IMR-90 (cell line): ENCODE data around the gene RASGRF2. TPM values are rescaled to one million over a fixed set of nuclear protein-coding genes. Genes with fewer than 3 reads are reported as not detected.

Source experiments
- ATAC-seq: fragments of 200-7000 bp; cut with Tn5 transposase; 2 replicates; pipeline ENCODE4 v1.9.1; 2020; ENCODE audit warnings: low read depth, mild to moderate bottlenecking, moderate library complexity
- BruUV-seq: library from RNA; stranded (reverse); fragments of 400-500 nt; replicated peaks from 2 replicates; lab custom pipeline; 2021; lab: Mats Ljungman, UMichigan
- CTCF ChIA-PET: fragments of 300-600 bp; formaldehyde crosslinking; extraction: SDS; loops from one replicate; lab custom pipeline; 2021; ENCODE audit warnings: antibody characterized with exemption; lab: Yijun Ruan, JAX
- POLR2A ChIA-PET: fragments of 300-600 bp; sonication (Branson Sonifier 250); formaldehyde crosslinking; loops from one replicate; lab custom pipeline; 2022; ENCODE audit warnings: antibody characterized with exemption; ENCODE audit not compliant: unreplicated experiment; lab: Charles Lee
- DNase-seq: peaks from one replicate; pipeline ENCODE4 v3.0.0; 2013
- H2AFZ ChIP-seq: replicated peaks from 2 replicates; pipeline ENCODE3; 2013; ENCODE audit warnings: low read length, mild to moderate bottlenecking; ENCODE audit not compliant: poor library complexity
- H2AK5ac ChIP-seq: 2 replicates; pipeline ENCODE4 v1.6.1; 2013; ENCODE audit warnings: low read depth, low read length, inconsistent platforms
- H2AK9ac ChIP-seq: replicated peaks from 2 replicates; pipeline ENCODE3; 2013; ENCODE audit warnings: mild to moderate bottlenecking, low read depth, low read length, moderate library complexity; ENCODE audit not compliant: poor library complexity
- H2BK120ac ChIP-seq: 2 replicates; pipeline ENCODE4 v1.6.1; 2013; ENCODE audit warnings: low read depth, low read length, inconsistent platforms
- H2BK15ac ChIP-seq: 3 replicates; pipeline ENCODE4 v1.6.1; 2013; ENCODE audit warnings: low read depth, low read length, inconsistent platforms
- H2BK20ac ChIP-seq: 2 replicates; pipeline ENCODE4 v1.6.1; 2013; ENCODE audit warnings: low read depth, mild to moderate bottlenecking, inconsistent platforms, low read length, moderate library complexity
- H2BK5ac ChIP-seq: 2 replicates; pipeline ENCODE4 v1.6.1; 2013; ENCODE audit warnings: mild to moderate bottlenecking, low read depth, low read length, inconsistent platforms; ENCODE audit not compliant: poor library complexity, severe bottlenecking
- H3K14ac ChIP-seq: replicated peaks from 2 replicates; pipeline ENCODE4 v1.6.1; 2013; ENCODE audit warnings: low read depth, low read length, inconsistent platforms
- H3K18ac ChIP-seq: 2 replicates; pipeline ENCODE4 v1.6.1; 2013; ENCODE audit warnings: low read depth, low read length, control low read depth
- H3K23ac ChIP-seq: 2 replicates; pipeline ENCODE4 v1.6.1; 2013; ENCODE audit warnings: low read depth, low read length, inconsistent platforms
- H3K27ac ChIP-seq: 2 replicates; pipeline ENCODE4 v1.5.1; 2013; ENCODE audit warnings: mild to moderate bottlenecking, control low read depth, low read length; ENCODE audit not compliant: insufficient read depth
- H3K27me3 ChIP-seq: 2 replicates; pipeline ENCODE4 v1.6.1; 2013; ENCODE audit warnings: low read length; ENCODE audit not compliant: control insufficient read depth, insufficient read depth
- H3K36me3 ChIP-seq: 2 replicates; pipeline ENCODE4 v1.6.1; 2013; ENCODE audit warnings: low read length, mixed read lengths; ENCODE audit not compliant: control insufficient read depth, insufficient read depth
- H3K4ac ChIP-seq: 2 replicates; pipeline ENCODE4 v1.6.1; 2013; ENCODE audit warnings: low read depth, low read length, inconsistent platforms
- H3K4me1 ChIP-seq: 2 replicates; pipeline ENCODE4 v1.6.1; 2013; ENCODE audit warnings: low read length, mixed read lengths; ENCODE audit not compliant: control insufficient read depth, insufficient read depth
- H3K4me2 ChIP-seq: 2 replicates; pipeline ENCODE4 v1.6.1; 2013; ENCODE audit warnings: low read depth, mild to moderate bottlenecking, control low read depth, low read length, moderate library complexity
- H3K4me3 ChIP-seq: 2 replicates; pipeline ENCODE4 v1.5.1; 2013; ENCODE audit warnings: low read depth, mild to moderate bottlenecking, control low read depth, low read length, moderate library complexity; ENCODE audit not compliant: insufficient read depth
- H3K56ac ChIP-seq: 2 replicates; pipeline ENCODE4 v1.6.1; 2013; ENCODE audit warnings: low read length, inconsistent platforms; ENCODE audit not compliant: insufficient read depth; ENCODE audit errors: extremely low read depth
- H3K79me1 ChIP-seq, 2 experiments: 2 replicates each; pipeline ENCODE4 v1.6.1; 2013; ENCODE audit warnings: low read length in 2 of 2, inconsistent platforms in 1 of 2, low read depth in 1 of 2
- H3K9ac ChIP-seq: 2 replicates; pipeline ENCODE4 v1.6.1; 2013; ENCODE audit warnings: low read depth, low read length, control low read depth
- H3K9me1 ChIP-seq: 2 replicates; pipeline ENCODE4 v1.6.1; 2013; ENCODE audit warnings: low read length, inconsistent platforms; ENCODE audit not compliant: insufficient read depth
- H3K9me3 ChIP-seq: 2 replicates; pipeline ENCODE4 v1.6.1; 2013; ENCODE audit warnings: low read length; ENCODE audit not compliant: control insufficient read depth, insufficient read depth
- H4K20me1 ChIP-seq: 2 replicates; pipeline ENCODE4 v1.6.1; 2013; ENCODE audit warnings: low read length, inconsistent platforms; ENCODE audit not compliant: insufficient read depth
- H4K5ac ChIP-seq: 2 replicates; pipeline ENCODE4 v1.6.1; 2013; ENCODE audit warnings: mild to moderate bottlenecking, low read depth, low read length, control low read depth
- H4K8ac ChIP-seq, 2 experiments: 2 replicates each; pipeline ENCODE4 v1.6.1; 2013; ENCODE audit warnings: low read depth in 2 of 2, low read length in 2 of 2, control low read depth in 1 of 2, inconsistent platforms in 1 of 2
- H4K91ac ChIP-seq: 2 replicates; pipeline ENCODE4 v1.6.1; 2013; ENCODE audit warnings: low read depth, low read length, inconsistent platforms; ENCODE audit not compliant: insufficient read depth
- BHLHE40 ChIP-seq: fragments of 150-350 bp; IDR thresholded peaks from 2 replicates; pipeline ENCODE4 v1.6.1; 2016; ENCODE audit warnings: mild to moderate bottlenecking, low read depth, low read length
- MAZ ChIP-seq: IDR thresholded peaks from 2 replicates; pipeline ENCODE4 v1.6.1; 2012; ENCODE audit warnings: low read depth, mild to moderate bottlenecking, low read length, improper control_type of control experiment, moderate library complexity, borderline replicate concordance
- RFX5 ChIP-seq: IDR thresholded peaks from 2 replicates; pipeline ENCODE4 v1.8.0; 2012; ENCODE audit warnings: low read depth, mild to moderate bottlenecking, low read length, moderate library complexity
- SMC3 ChIP-seq: fragments of 150-350 bp; IDR thresholded peaks from 2 replicates; pipeline ENCODE4 v1.6.1; 2016; ENCODE audit warnings: low read depth, mild to moderate bottlenecking, antibody characterized with exemption, low read length, moderate library complexity
- WGBS, 2 experiments: methylation state at CpG; one replicate each; pipeline versions ENCODE4 v1.1.5 to v1.1.7; 2013; ENCODE audit warnings: missing lambda C conversion rate in 2 of 2; ENCODE audit not compliant: insufficient read length in 1 of 2; ENCODE audit errors: extremely low coverage in 2 of 2; 5-methylcytosine and 5-hydroxymethylcytosine counted together
- dilution Hi-C: fragments of 300-500 bp; cut with HindIII; formaldehyde crosslinking; loops from one replicate; pipeline ENCODE4 v1.14.3; 2018; ENCODE audit warnings: low sequenced_read_pairs; ENCODE audit not compliant: unreplicated experiment
- in situ Hi-C: fragments of 300-500 bp; cut with MboI; formaldehyde crosslinking; loops from 3 replicates; pipeline ENCODE4 v1.14.3; 2019; ENCODE audit warnings: low sequenced_read_pairs, inconsistent platforms, mixed read lengths
- intact Hi-C: fragments of 100-400 bp; cut with micrococcal nuclease; formaldehyde crosslinking; loops from 2 replicates; pipeline ENCODE4 v1.10.0; 2022
- polyA plus RNA-seq, 3 experiments: library from polyadenylated mRNA; depleted of rRNA; stranded (reverse); fragments of >200 nt; gene quantifications; 2 replicates each; pipeline ENCODE4 v1.2.3, GENCODE V29; 2012; ENCODE audit warnings: low replicate concordance in 1 of 3
- total RNA-seq: library from RNA; depleted of rRNA; stranded (reverse); fragments of >200 nt; gene quantifications from 2 replicates; pipeline ENCODE4 v1.2.3, GENCODE V29; 2012

The RASGRF2 gene
- total and polyA plus RNA-seq, 2 of the 4 experiments (the other 2 are of a cell fraction) = 2.9 to 5.0 TPM

DNA sequence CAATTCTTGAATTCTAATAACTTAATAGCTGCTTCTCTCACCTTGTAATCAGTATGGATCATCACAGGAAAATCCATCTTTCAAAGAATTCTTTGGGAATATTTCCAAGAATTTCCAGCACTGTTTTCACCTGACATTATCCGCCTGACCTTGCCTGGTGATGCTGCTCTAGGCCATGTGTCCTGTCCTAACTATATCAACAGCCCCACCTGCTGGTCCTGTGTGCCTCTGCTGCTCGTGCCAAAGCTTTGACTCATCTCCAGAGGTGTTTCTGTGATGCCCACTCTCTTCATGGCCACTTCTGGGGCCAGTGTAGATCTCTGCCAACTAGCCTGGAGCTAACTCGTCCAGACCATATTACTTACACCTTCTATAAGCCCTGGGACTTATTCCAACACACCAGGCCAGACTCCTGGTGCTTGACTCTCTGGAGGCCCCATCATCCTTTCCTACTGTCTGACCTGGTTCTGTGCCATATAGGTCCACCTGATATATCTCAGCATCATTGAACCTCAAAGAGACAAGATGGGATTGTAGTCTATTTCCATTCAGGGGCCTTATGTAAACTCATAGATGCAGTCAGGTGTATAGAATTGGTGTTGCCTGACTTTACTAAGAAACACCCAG lies 205.4 kb downstream of the RASGRF2 start (continued):
- no peak for TF ChIP-seq RFX5

GRCh38 chr5:81166430-81166829 lies 206.3 kb downstream of the RASGRF2 start:
- ATAC-seq = no peak
- Histone ChIP-seq H2BK15ac (no peak overlapping the region), H3K18ac (no peak overlapping the region), H2AK5ac (no peak overlapping the region), H3K56ac (no peak overlapping the region), H3K4me3 (no peak overlapping the region), H2AFZ (no peak overlapping the region), H3K9me3 (no peaks in the 10 kb centered on the region), H3K27me3 (no peaks in the 10 kb centered on the region), H3K4ac (no peak overlapping the region), H3K4me2 (no peak overlapping the region), H2BK20ac (no peak overlapping the region), H4K91ac (no peak overlapping the region), H3K23ac (no peak overlapping the region), H3K36me3 (peaks cover 3% of the 10 kb centered on the region; the same call in 1 of the 2 replicates), H3K9ac (no peak overlapping the region), H4K5ac (no peak overlapping the region), H3K9me1 (peaks cover 11% of the 10 kb centered on the region), H4K8ac (no peak overlapping the region), H3K79me1 (peaks cover 0 to 19% of the 10 kb centered on the region in 2 experiments; a peak in 3 of 4 replicates), H2BK120ac (no peak overlapping the region), H3K4me1 (no peaks in the 10 kb centered on the region; the same call in 1 of the 2 replicates), H3K14ac (no peak overlapping the region), H2AK9ac (no peak overlapping the region), H2BK5ac (no peak overlapping the region), H4K20me1 (peaks cover 6% of the 10 kb centered on the region; the same call in 1 of the 2 replicates), H3K27ac (no peak overlapping the region)
- no peak for DNase-seq
- dilution Hi-C loops (no loop called here), intact Hi-C loops (no loop called here), in situ Hi-C loops (no loop called here)
- ChIA-PET POLR2A (no interaction called here), CTCF (no interaction called here)
- WGBS, 2 experiments = 100% methylated on average over 2 of the region's 6 CpGs; no CpG with 5 or more reads in 1 of the 2 experiments
- no TSS peak for BruUV-seq
- no peak for TF ChIP-seq SMC3
- TF ChIP-seq MAZ = no peak
- no peak for TF ChIP-seq BHLHE40
